ENCODE data around the gene SSR3. TPM values are rescaled to one million over a fixed set of nuclear protein-coding genes. Genes with fewer than 3 reads are reported as not detected.

The SSR3 gene
- total and polyA plus RNA-seq, 2 of the 13 experiments (the other 11 are each of a cell fraction or from before 2014, with no cell fraction given): 229 to 325 TPM

DNA sequence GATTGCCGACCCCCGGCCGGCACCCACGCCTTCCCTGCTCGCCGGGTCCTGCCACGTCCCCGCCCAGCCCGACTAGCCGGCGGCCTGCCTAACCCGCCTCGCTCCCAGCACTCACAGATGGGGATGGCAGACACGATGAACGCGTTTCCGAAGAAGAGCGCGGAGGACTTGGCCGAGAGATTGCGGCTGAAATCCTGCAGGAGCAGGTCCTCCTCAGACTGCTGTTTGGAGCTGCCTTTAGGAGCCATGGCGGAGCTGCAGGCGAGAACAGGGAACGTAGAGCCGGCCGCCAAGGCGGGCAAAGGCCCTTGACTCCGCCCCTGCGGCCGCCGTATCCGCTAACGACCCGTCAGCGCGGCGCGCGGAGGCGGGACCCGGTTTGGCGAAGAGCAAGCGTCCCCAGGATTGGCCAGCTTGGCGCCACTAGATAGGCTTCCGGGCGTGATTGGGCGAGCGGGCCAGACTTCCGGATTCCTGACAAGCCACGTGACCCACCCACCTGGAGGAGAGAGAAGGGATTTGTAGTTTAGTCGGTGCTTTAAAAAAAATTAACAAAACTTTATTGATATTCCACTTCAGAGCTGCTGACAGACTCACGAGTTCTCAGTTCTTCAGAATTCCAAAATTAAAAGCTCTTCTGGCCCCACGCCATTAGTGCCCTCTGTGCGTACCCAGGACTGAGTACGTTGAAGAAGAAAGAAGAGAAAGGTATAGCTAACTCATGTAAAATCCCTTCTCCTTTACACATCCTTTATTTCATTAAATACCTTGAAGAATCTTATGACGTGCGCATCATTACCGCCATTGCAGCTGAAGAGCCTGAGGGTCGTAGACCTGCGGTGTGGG is at the start of gene SSR3 (continued):
- TF ChIP-seq EEA1 (CRISPR knock-in tag; IDR thresholded peaks at IDR 0.05; ENCODE audit: borderline replicate concordance) (peak; percentile 88; the same call in 1 of the 2 replicates), ZNF382 (CRISPR knock-in tag; IDR thresholded peaks at IDR 0.05; ENCODE audit: borderline replicate concordance) (no peak), MATR3 (CRISPR knock-in tag; IDR thresholded peaks at IDR 0.05) (no peak), ZNF33A (CRISPR knock-in tag; IDR thresholded peaks at IDR 0.05; ENCODE audit: borderline replicate concordance) (no peak), MTA3 (CRISPR knock-in tag; IDR thresholded peaks at IDR 0.05) (no peak), NFKBIZ (CRISPR knock-in tag; IDR thresholded peaks at IDR 0.05) (no peak), ZSCAN30 (CRISPR knock-in tag; IDR thresholded peaks at IDR 0.05) (no peak), ZNF790 (CRISPR knock-in tag; IDR thresholded peaks at IDR 0.05; ENCODE audit: borderline replicate concordance) (no peak), GFI1 (CRISPR knock-in tag; IDR thresholded peaks at IDR 0.05; ENCODE audit: borderline replicate concordance) (no peak; the same call in 1 of the 2 replicates), ZNF431 (CRISPR knock-in tag; IDR thresholded peaks at IDR 0.05; ENCODE audit: borderline replicate concordance, low read depth) (0 out of 2 replicates have a peak, but pooled peaks have one; percentile 61), ZNF720 (CRISPR knock-in tag; IDR thresholded peaks at IDR 0.05) (no peak), HDAC1 (CRISPR knock-in tag; IDR thresholded peaks at IDR 0.05) (peak; percentile 85), MTF1 (CRISPR knock-in tag; IDR thresholded peaks at IDR 0.05) (no peak), ZNF7 (CRISPR knock-in tag; IDR thresholded peaks at IDR 0.05) (no peak), TBX2 (CRISPR knock-in tag; IDR thresholded peaks at IDR 0.05; ENCODE audit: borderline replicate concordance) (peak; percentile 77), ARNTL (CRISPR knock-in tag; IDR thresholded peaks at IDR 0.05) (no peak), SNAPC2 (CRISPR knock-in tag; IDR thresholded peaks at IDR 0.05) (no peak), POLR2AphosphoS5 (IDR thresholded peaks at IDR 0.05; ENCODE audit: low read depth, low read length) (peak; percentile 92), DPF2 (CRISPR knock-in tag; IDR thresholded peaks at IDR 0.05; ENCODE audit: borderline replicate concordance, low read depth) (no peak), THAP11 (CRISPR knock-in tag; IDR thresholded peaks at IDR 0.05) (peak; percentile 98), ZNF432 (CRISPR knock-in tag; IDR thresholded peaks at IDR 0.05; ENCODE audit: borderline replicate concordance) (no peak), NFIB (CRISPR knock-in tag; IDR thresholded peaks at IDR 0.05; ENCODE audit: borderline replicate concordance) (no peak), ADNP (CRISPR knock-in tag; IDR thresholded peaks at IDR 0.05) (no peak), TBX3 (IDR thresholded peaks at IDR 0.05; ENCODE audit: borderline replicate concordance) (peak; percentile 28; the same call in 1 of the 2 replicates), SSRP1 (CRISPR knock-in tag; IDR thresholded peaks at IDR 0.05) (no peak), ZNF546 (CRISPR knock-in tag; conservative IDR thresholded peaks at IDR 0.05) (0 out of 2 replicates have a peak, but pooled peaks have one; percentile 47)
- TF ChIP-seq, protein P1, sequence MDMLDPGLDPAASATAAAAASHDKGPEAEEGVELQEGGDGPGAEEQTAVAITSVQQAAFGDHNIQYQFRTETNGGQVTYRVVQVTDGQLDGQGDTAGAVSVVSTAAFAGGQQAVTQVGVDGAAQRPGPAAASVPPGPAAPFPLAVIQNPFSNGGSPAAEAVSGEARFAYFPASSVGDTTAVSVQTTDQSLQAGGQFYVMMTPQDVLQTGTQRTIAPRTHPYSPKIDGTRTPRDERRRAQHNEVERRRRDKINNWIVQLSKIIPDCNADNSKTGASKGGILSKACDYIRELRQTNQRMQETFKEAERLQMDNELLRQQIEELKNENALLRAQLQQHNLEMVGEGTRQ (IDR thresholded peaks at IDR 0.05; ENCODE audit: low read depth, low read length): peak; percentile 93
- TF ChIP-seq, protein P1 (CRISPR knock-in tag; IDR thresholded peaks at IDR 0.05; ENCODE audit: borderline replicate concordance): peak; percentile 99
- TF ChIP-seq, protein P2, sequence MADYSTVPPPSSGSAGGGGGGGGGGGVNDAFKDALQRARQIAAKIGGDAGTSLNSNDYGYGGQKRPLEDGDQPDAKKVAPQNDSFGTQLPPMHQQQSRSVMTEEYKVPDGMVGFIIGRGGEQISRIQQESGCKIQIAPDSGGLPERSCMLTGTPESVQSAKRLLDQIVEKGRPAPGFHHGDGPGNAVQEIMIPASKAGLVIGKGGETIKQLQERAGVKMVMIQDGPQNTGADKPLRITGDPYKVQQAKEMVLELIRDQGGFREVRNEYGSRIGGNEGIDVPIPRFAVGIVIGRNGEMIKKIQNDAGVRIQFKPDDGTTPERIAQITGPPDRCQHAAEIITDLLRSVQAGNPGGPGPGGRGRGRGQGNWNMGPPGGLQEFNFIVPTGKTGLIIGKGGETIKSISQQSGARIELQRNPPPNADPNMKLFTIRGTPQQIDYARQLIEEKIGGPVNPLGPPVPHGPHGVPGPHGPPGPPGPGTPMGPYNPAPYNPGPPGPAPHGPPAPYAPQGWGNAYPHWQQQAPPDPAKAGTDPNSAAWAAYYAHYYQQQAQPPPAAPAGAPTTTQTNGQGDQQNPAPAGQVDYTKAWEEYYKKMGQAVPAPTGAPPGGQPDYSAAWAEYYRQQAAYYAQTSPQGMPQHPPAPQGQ (CRISPR knock-in tag; IDR thresholded peaks at IDR 0.05; ENCODE audit: borderline replicate concordance): no peak
